Skeletal muscle tissue (tissue), 4 donors: Measurements from ENCODE around the gene SEC14L5. TPM values are rescaled to one million over a fixed set of nuclear protein-coding genes. Genes with fewer than 3 reads are reported as not detected.
A peak's percentile ranks its signal among the peaks of the same experiment; 100 is the strongest.

Experiments used
- H3K27ac ChIP-seq: one replicate; pipeline ENCODE4 v1.7.0; 2013; ENCODE audit warnings: mild to moderate bottlenecking, low read depth, low read length, inconsistent platforms
- H3K27me3 ChIP-seq, 3 donors: one replicate each; pipeline ENCODE4 v1.7.0; 2013; ENCODE audit warnings: low read length in 3 of 3; ENCODE audit not compliant: control insufficient read depth in 3 of 3, insufficient read depth in 3 of 3
- H3K36me3 ChIP-seq, 3 donors: one replicate each; pipeline ENCODE4 v1.7.0; 2013; ENCODE audit warnings: low read length in 3 of 3; ENCODE audit not compliant: control insufficient read depth in 3 of 3, insufficient read depth in 3 of 3
- H3K4me1 ChIP-seq, 3 donors: one replicate each; pipeline ENCODE4 v1.7.0; 2013; ENCODE audit warnings: low read length in 3 of 3, mild to moderate bottlenecking in 3 of 3; ENCODE audit not compliant: control insufficient read depth in 3 of 3, insufficient read depth in 3 of 3
- H3K4me3 ChIP-seq, 3 donors: one replicate each; pipeline ENCODE4 v1.7.0; 2013; ENCODE audit warnings: low read length in 3 of 3
- H3K9ac ChIP-seq, 3 donors: one replicate each; pipeline ENCODE4 v1.7.0; 2013; ENCODE audit warnings: low read length in 3 of 3, mild to moderate bottlenecking in 3 of 3, moderate library complexity in 2 of 3, low read depth in 1 of 3
- H3K9me3 ChIP-seq, 3 donors: one replicate each; pipeline ENCODE4 v1.7.0; 2013; ENCODE audit warnings: low read length in 3 of 3; ENCODE audit not compliant: control insufficient read depth in 3 of 3
- total RNA-seq: library from RNA; depleted of rRNA; stranded (reverse); fragments of >200 nt; gene quantifications from one replicate; pipeline ENCODE4 v1.2.3, GENCODE V29; 2014
- donor health status: Osteomylitis.

SEC14L5 gene
- total RNA-seq, 1 donor from 2014 or later = 1.0 TPM

GRCh38 chr16:5017678-5017969 is 59.5 kb downstream of the SEC14L5 start:
- Histone ChIP-seq H3K9ac (no peak overlapping the region), H3K27ac (no peak overlapping the region), H3K27me3 (peaks cover 0 to 5% (median 3%) of the 10 kb centered on the region in 3 donors), H3K36me3 (no peaks in the 10 kb centered on the region), H3K9me3 (no peaks in the 10 kb centered on the region), H3K4me1 (peaks cover 0 to 10% (median under 1%) of the 10 kb centered on the region in 3 donors), H3K4me3 (no peak overlapping the region)

- no peaks in the 10 kb centered on the region for H3K9me3 ChIP-seq
- H3K36me3 ChIP-seq = no peaks in the 10 kb centered on the region
- H3K4me3 ChIP-seq = no peak overlapping the region
- H3K4me1 ChIP-seq = peaks cover 0 to 12% (median 2%) of the 10 kb centered on the region in 3 donors
- peaks cover 0 to 6% (median 3%) of the 10 kb centered on the region in 3 donors for H3K27me3 ChIP-seq
- H3K9ac ChIP-seq = no peak overlapping the region
- no peak overlapping the region for H3K27ac ChIP-seq
These were observed 60.7 kb downstream of the SEC14L5 start for GRCh38 chr16:5018793-5019192.

GRCh38 chr16:5019775-5020174 is 61.6 kb downstream of the SEC14L5 start:
- no peaks in the 10 kb centered on the region for H3K36me3 ChIP-seq
- H3K27me3 ChIP-seq = peaks cover 0 to 6% (median 3%) of the 10 kb centered on the region in 3 donors
- H3K4me3 ChIP-seq = no peak overlapping the region
- H3K9ac ChIP-seq = no peak overlapping the region
- no peak overlapping the region for H3K27ac ChIP-seq
- peaks cover 2 to 18% (median 6%) of the 10 kb centered on the region in 3 donors for H3K4me1 ChIP-seq
- no peaks in the 10 kb centered on the region for H3K9me3 ChIP-seq

GRCh38 chr16:5020551-5020950 is 62.4 kb downstream of the SEC14L5 start:
- Histone ChIP-seq H3K4me1 (peaks cover 2 to 24% (median 11%) of the 10 kb centered on the region in 3 donors), H3K4me3 (no peak overlapping the region), H3K27me3 (peaks cover 0 to 6% (median 3%) of the 10 kb centered on the region in 3 donors), H3K9me3 (no peaks in the 10 kb centered on the region), H3K27ac (no peak overlapping the region), H3K9ac (peak overlapping the region in 1 of 3 donors; percentile 45), H3K36me3 (no peaks in the 10 kb centered on the region)

- Histone ChIP-seq H3K27me3 (peaks cover 0 to 6% (median 0%) of the 10 kb centered on the region in 3 donors), H3K4me3 (no peak overlapping the region), H3K9ac (no peak overlapping the region), H3K36me3 (peaks cover 0 to 2% (median under 1%) of the 10 kb centered on the region in 3 donors), H3K27ac (no peak overlapping the region), H3K4me1 (peaks cover 2 to 24% (median 11%) of the 10 kb centered on the region in 3 donors), H3K9me3 (no peaks in the 10 kb centered on the region)
These were observed 64.4 kb downstream of the SEC14L5 start for GRCh38 chr16:5022521-5022920.

- peaks cover 4 to 12% (median 7%) of the 10 kb centered on the region in 3 donors for H3K36me3 ChIP-seq
- peak overlapping the region in 1 of 3 donors; percentile 54 for H3K9ac ChIP-seq
- H3K9me3 ChIP-seq = no peaks in the 10 kb centered on the region
- H3K4me3 ChIP-seq = no peak overlapping the region
- peaks cover 2 to 24% (median 11%) of the 10 kb centered on the region in 3 donors for H3K4me1 ChIP-seq
- peaks cover 0 to 6% (median 0%) of the 10 kb centered on the region in 3 donors for H3K27me3 ChIP-seq
- H3K27ac ChIP-seq = no peak overlapping the region
These were observed 66.5 kb downstream of the SEC14L5 start for GRCh38 chr16:5024632-5025031.

- H3K36me3 ChIP-seq = peaks cover 4 to 16% (median 7%) of the 10 kb centered on the region in 3 donors
- no peaks in the 10 kb centered on the region for H3K9me3 ChIP-seq
- peak overlapping the region in 1 of 3 donors; percentile 54 for H3K9ac ChIP-seq
- H3K4me3 ChIP-seq = no peak overlapping the region
- peaks cover 2 to 22% (median 11%) of the 10 kb centered on the region in 3 donors for H3K4me1 ChIP-seq
- peaks cover 0 to 6% (median 0%) of the 10 kb centered on the region in 3 donors for H3K27me3 ChIP-seq
- H3K27ac ChIP-seq = no peak overlapping the region
These were observed 67.1 kb downstream of the SEC14L5 start for GRCh38 chr16:5025171-5025632.

GRCh38 chr16:5026664-5027063 is 68.5 kb downstream of the SEC14L5 start:
- H3K27ac ChIP-seq = no peak overlapping the region
- no peak overlapping the region for H3K9ac ChIP-seq
- H3K36me3 ChIP-seq = peaks cover 9 to 18% (median 12%) of the 10 kb centered on the region in 3 donors
- peaks cover 2 to 18% (median 11%) of the 10 kb centered on the region in 3 donors for H3K4me1 ChIP-seq
- no peaks in the 10 kb centered on the region for H3K9me3 ChIP-seq
- H3K4me3 ChIP-seq = no peak overlapping the region
- H3K27me3 ChIP-seq = peaks cover 0 to 6% (median 0%) of the 10 kb centered on the region in 3 donors

- no peak overlapping the region for H3K27ac ChIP-seq
- H3K27me3 ChIP-seq = peaks cover 0 to 6% (median 0%) of the 10 kb centered on the region in 3 donors
- peaks cover 2 to 18% (median 11%) of the 10 kb centered on the region in 3 donors for H3K4me1 ChIP-seq
- peaks cover 12 to 18% (median 12%) of the 10 kb centered on the region in 3 donors for H3K36me3 ChIP-seq
- H3K4me3 ChIP-seq = no peak overlapping the region
- H3K9me3 ChIP-seq = no peaks in the 10 kb centered on the region
- H3K9ac ChIP-seq = no peak overlapping the region
These were observed 69.0 kb downstream of the SEC14L5 start for GRCh38 chr16:5027086-5027485.

GRCh38 chr16:5027575-5028235 is 69.6 kb downstream of the SEC14L5 start:
- H3K27me3 ChIP-seq = peaks cover 0 to under 1% (median 0%) of the 10 kb centered on the region in 3 donors
- H3K36me3 ChIP-seq = peaks cover 12 to 18% (median 12%) of the 10 kb centered on the region in 3 donors
- H3K4me3 ChIP-seq = no peak overlapping the region
- H3K27ac ChIP-seq = no peak overlapping the region
- peaks cover 3 to 15% (median 14%) of the 10 kb centered on the region in 3 donors for H3K4me1 ChIP-seq
- no peaks in the 10 kb centered on the region for H3K9me3 ChIP-seq
- H3K9ac ChIP-seq = no peak overlapping the region
